Thymus (tissue), 11 donors: ENCODE results near the gene XPNPEP1. TPM values are rescaled to one million over a fixed set of nuclear protein-coding genes. Genes with fewer than 3 reads are reported as not detected.
"Not testable (repeated sequence)": the region's sequence is repeated elsewhere in the genome, so short reads cannot be mapped to it uniquely, and the experiment has no call there.

Source experiments
- DNase-seq, 9 donors: peaks; one replicate each; pipeline ENCODE4 v3.0.0-alpha.2; 2013; ENCODE audit warnings: low spot score in 9 of 9, low read depth in 6 of 9, missing footprints in 1 of 9
- H3K27ac ChIP-seq, 2 donors: one replicate each; pipeline ENCODE4 v1.5.1; 2013; ENCODE audit warnings: control low read depth in 1 of 2, low read depth in 1 of 2, low read length in 1 of 2, mild to moderate bottlenecking in 1 of 2, moderate library complexity in 1 of 2
- H3K27me3 ChIP-seq, 2 donors: one replicate each; pipeline ENCODE4 v1.5.1; 2013; ENCODE audit warnings: low read length in 1 of 2; ENCODE audit not compliant: control insufficient read depth in 2 of 2, insufficient read depth in 1 of 2
- H3K36me3 ChIP-seq, 2 donors: one replicate each; pipeline ENCODE4 v1.5.1; 2013; ENCODE audit warnings: low read length in 1 of 2, mild to moderate bottlenecking in 1 of 2, moderate library complexity in 1 of 2; ENCODE audit not compliant: control insufficient read depth in 2 of 2, insufficient read depth in 2 of 2
- H3K4me1 ChIP-seq, 2 donors: one replicate each; pipeline ENCODE4 v1.5.1; 2013; ENCODE audit warnings: low read length in 2 of 2; ENCODE audit not compliant: control insufficient read depth in 2 of 2, insufficient read depth in 2 of 2
- H3K4me3 ChIP-seq, 2 donors: one replicate each; pipeline ENCODE4 v1.5.1; 2013; ENCODE audit warnings: low read length in 2 of 2, control low read depth in 1 of 2, mild to moderate bottlenecking in 1 of 2
- H3K9me3 ChIP-seq, 2 donors: one replicate each; pipeline ENCODE4 v1.5.1; 2013; ENCODE audit warnings: low read length in 1 of 2, mild to moderate bottlenecking in 1 of 2; ENCODE audit not compliant: control insufficient read depth in 2 of 2, insufficient read depth in 1 of 2
- WGBS: extraction: QIAGEN DNeasy Blood & Tissue Kit; methylation state at CpG from one replicate; pipeline ENCODE4 v1.1.7; 2013; 5-methylcytosine and 5-hydroxymethylcytosine counted together
- polyA plus RNA-seq: library from polyadenylated mRNA; stranded (reverse); fragments of 200-250 nt; gene quantifications from one replicate; pipeline ENCODE4 v1.2.3, GENCODE V29; 2013
- total RNA-seq: library from RNA; stranded (reverse); fragments of 120-200 nt; gene quantifications from one replicate; pipeline ENCODE4 v1.2.4, GENCODE V29; 2013
- donor health status: healthy.

The XPNPEP1 gene
- total and polyA plus RNA-seq, 2 donors, result 41.0 to 44.2 TPM

GRCh38 chr10:109918707-109919106 lies 4.6 kb downstream of the XPNPEP1 start:
- not testable (repeated sequence) for H3K9me3 ChIP-seq, H3K27ac ChIP-seq, H3K36me3 ChIP-seq, H3K27me3 ChIP-seq, H3K4me3 ChIP-seq, DNase-seq
- peaks cover 20 to 36% of the 10 kb centered on the region in 2 donors for H3K4me1 ChIP-seq
- 97% methylated on average over 6 of the region's 6 CpGs for WGBS

GRCh38 chr10:109915566-109915965 lies 7.7 kb downstream of the XPNPEP1 start:
- 98% methylated on average over 2 of the region's 2 CpGs for WGBS
- Histone ChIP-seq H3K4me3 (no peak overlapping the region), H3K36me3 (peaks cover 0 to 6% of the 10 kb centered on the region in 2 donors), H3K9me3 (no peaks in the 10 kb centered on the region), H3K27me3 (no peaks in the 10 kb centered on the region), H3K27ac (peak overlapping the region in 1 of 2 donors; percentile 66), H3K4me1 (peaks cover 25 to 38% of the 10 kb centered on the region in 2 donors)
- DNase-seq, result no peak

GRCh38 chr10:109914966-109915365 lies 8.3 kb downstream of the XPNPEP1 start:
- 2% methylated on average over 3 of the region's 3 CpGs for WGBS

GRCh38 chr10:109913306-109913892 lies 9.9 kb downstream of the XPNPEP1 start:
- no peaks in the 10 kb centered on the region for H3K9me3 ChIP-seq
- 89% methylated on average over 4 of the region's 4 CpGs for WGBS
- no peak for DNase-seq
- H3K27ac ChIP-seq, result peak overlapping the region in 1 of 2 donors; percentile 21
- H3K27me3 ChIP-seq, result no peaks in the 10 kb centered on the region
- H3K4me1 ChIP-seq, result peaks cover 31 to 43% of the 10 kb centered on the region in 2 donors
- no peak overlapping the region for H3K4me3 ChIP-seq
- peaks cover 0 to 6% of the 10 kb centered on the region in 2 donors for H3K36me3 ChIP-seq

More at GRCh38 chr10:109914966-109915365, 8.3 kb downstream of the XPNPEP1 start:
- Histone ChIP-seq H3K36me3 (peaks cover 0 to 6% of the 10 kb centered on the region in 2 donors), H3K4me3 (no peak overlapping the region), H3K9me3 (no peaks in the 10 kb centered on the region), H3K4me1 (peaks cover 30 to 42% of the 10 kb centered on the region in 2 donors), H3K27ac (peak overlapping the region in 1 of 2 donors; percentile 66), H3K27me3 (no peaks in the 10 kb centered on the region)
- peak in 6 of 9 donors; percentile 53 to 84 (median 61) for DNase-seq

GRCh38 chr10:109912335-109913281 lies 10.7 kb downstream of the XPNPEP1 start:
- Histone ChIP-seq H3K27me3 (no peaks in the 10 kb centered on the region), H3K36me3 (peaks cover 0 to 6% of the 10 kb centered on the region in 2 donors), H3K4me3 (no peak overlapping the region), H3K4me1 (peaks cover 31 to 43% of the 10 kb centered on the region in 2 donors), H3K9me3 (no peaks in the 10 kb centered on the region), H3K27ac (peak overlapping the region in 1 of 2 donors; percentile 38)
- DNase-seq, result peak in 1 of 9 donors; percentile 54
- 90% methylated on average over 2 of the region's 2 CpGs for WGBS

- H3K36me3 ChIP-seq, result peaks cover 0 to 12% of the 10 kb centered on the region in 2 donors
- WGBS, result 96% methylated on average over 3 of the region's 3 CpGs
- H3K27ac ChIP-seq, result peak overlapping the region in 1 of 2 donors; percentile 38
Measured at GRCh38 chr10:109911903-109912302, 11.4 kb downstream of the XPNPEP1 start.

GRCh38 chr10:109906316-109906715 lies 17.0 kb downstream of the XPNPEP1 start:
- 94% methylated on average over 1 of the region's 1 CpG for WGBS
- Histone ChIP-seq H3K27me3 (no peaks in the 10 kb centered on the region), H3K27ac (no peak overlapping the region), H3K36me3 (peaks cover 6 to 17% of the 10 kb centered on the region in 2 donors), H3K9me3 (no peaks in the 10 kb centered on the region), H3K4me3 (no peak overlapping the region), H3K4me1 (peaks cover 16 to 29% of the 10 kb centered on the region in 2 donors)
- DNase-seq, result no peak

More at GRCh38 chr10:109911903-109912302, 11.4 kb downstream of the XPNPEP1 start:
- no peak overlapping the region for H3K4me3 ChIP-seq
- no peaks in the 10 kb centered on the region for H3K27me3 ChIP-seq
- H3K9me3 ChIP-seq, result no peaks in the 10 kb centered on the region
- peaks cover 31 to 43% of the 10 kb centered on the region in 2 donors for H3K4me1 ChIP-seq
- DNase-seq, result no peak

- no peak for DNase-seq
- Histone ChIP-seq H3K27me3 (no peaks in the 10 kb centered on the region), H3K4me1 (peaks cover 3 to 21% of the 10 kb centered on the region in 2 donors), H3K36me3 (peaks cover 6 to 17% of the 10 kb centered on the region in 2 donors), H3K9me3 (no peaks in the 10 kb centered on the region), H3K27ac (no peak overlapping the region), H3K4me3 (no peak overlapping the region)
- WGBS, result 97% methylated on average over 2 of the region's 2 CpGs
Measured at GRCh38 chr10:109904397-109904796, 18.9 kb downstream of the XPNPEP1 start.
